Keratinocyte (primary cell): Measurements from ENCODE around the gene GSN. TPM values are rescaled to one million over a fixed set of nuclear protein-coding genes. Genes with fewer than 3 reads are reported as not detected.

Experiments used
- DNase-seq: peaks from one replicate; pipeline ENCODE4 v3.0.0-alpha.2; 2011; ENCODE audit warnings: low read depth, missing footprints, low spot score
- FAIRE-seq: peaks from 2 replicates; lab custom pipeline; 2011; peaks lifted over from hg19 to GRCh38; lab: Jason Lieb, UNC
- H2AFZ ChIP-seq: 2 replicates; pipeline ENCODE4 v1.6.0; 2012; ENCODE audit warnings: low read length, control low read depth, inconsistent platforms; ENCODE audit not compliant: control insufficient read depth
- H3K27ac ChIP-seq: 2 replicates; pipeline ENCODE4 v1.5.1; 2011; ENCODE audit warnings: low read length; ENCODE audit not compliant: control insufficient read depth, insufficient read depth
- H3K27me3 ChIP-seq: 3 replicates; pipeline ENCODE4 v1.6.0; 2011; ENCODE audit warnings: low read length; ENCODE audit not compliant: control insufficient read depth, insufficient read depth; ENCODE audit errors: extremely low read depth
- H3K36me3 ChIP-seq, 2 experiments: 2 replicates in 1 of 2; 3 replicates in 1 of 2; pipeline ENCODE4 v1.5.1; 2011; ENCODE audit warnings: low read length in 2 of 2, mild to moderate bottlenecking in 1 of 2; ENCODE audit not compliant: control insufficient read depth in 2 of 2, insufficient read depth in 2 of 2; ENCODE audit errors: extremely low read depth in 1 of 2
- H3K4me1 ChIP-seq: 3 replicates; pipeline ENCODE4 v1.5.1; 2011; ENCODE audit warnings: low read length; ENCODE audit not compliant: control insufficient read depth, insufficient read depth; ENCODE audit errors: extremely low read depth
- H3K4me2 ChIP-seq: 3 replicates; pipeline ENCODE4 v1.6.0; 2011; ENCODE audit warnings: low read depth, low read length; ENCODE audit not compliant: control insufficient read depth, insufficient read depth; ENCODE audit errors: extremely low read depth
- H3K4me3 ChIP-seq, 3 experiments: fragments of 200-600 bp in 1 of 3; sonication (generic) in 1 of 3; 2 replicates in 2 of 3; 3 replicates in 1 of 3; pipeline ENCODE4 v1.5.1; 2011 to 2016; ENCODE audit warnings: low read length in 3 of 3, mild to moderate bottlenecking in 3 of 3, control low read depth in 2 of 3, inconsistent platforms in 1 of 3, low read depth in 1 of 3, mixed read lengths in 1 of 3, mixed run types in 1 of 3, moderate library complexity in 1 of 3; ENCODE audit not compliant: control insufficient read depth in 2 of 3, insufficient read depth in 2 of 3; ENCODE audit errors: extremely low read depth in 1 of 3
- H3K79me2 ChIP-seq: 2 replicates; pipeline ENCODE4 v1.6.0; 2012; ENCODE audit warnings: low read length; ENCODE audit not compliant: control insufficient read depth, insufficient read depth
- H3K9ac ChIP-seq: 3 replicates; pipeline ENCODE4 v1.6.0; 2011; ENCODE audit warnings: low read length; ENCODE audit not compliant: control insufficient read depth, insufficient read depth; ENCODE audit errors: extremely low read depth
- H3K9me1 ChIP-seq: 3 replicates; pipeline ENCODE4 v1.6.0; 2011; ENCODE audit warnings: low read length; ENCODE audit not compliant: control insufficient read depth, insufficient read depth; ENCODE audit errors: extremely low read depth
- H3K9me3 ChIP-seq: 2 replicates; pipeline ENCODE4 v1.5.1; 2012; ENCODE audit warnings: low read depth, low read length; ENCODE audit not compliant: control insufficient read depth
- H4K20me1 ChIP-seq: 3 replicates; pipeline ENCODE4 v1.6.0; 2011; ENCODE audit warnings: low read length; ENCODE audit not compliant: control insufficient read depth, insufficient read depth; ENCODE audit errors: extremely low read depth
- EZH2 ChIP-seq: IDR thresholded peaks from one replicate; pipeline ENCODE4 v1.6.1; 2012; ENCODE audit warnings: inconsistent platforms, mild to moderate bottlenecking, low read length, moderate library complexity
- dilution Hi-C: fragments of 300-500 bp; cut with MboI; formaldehyde crosslinking; loops from one replicate; pipeline ENCODE4 v1.7.0; 2020; ENCODE audit warnings: low sequenced_read_pairs; ENCODE audit not compliant: extremely low pct_ligation_motif_present
- polyA plus RNA-seq, 5 experiments: library from polyadenylated mRNA; depleted of rRNA in 3 of 5; stranded (reverse) in 3 of 5; stranded (forward) in 1 of 5; unstranded in 1 of 5; fragments of >200 nt; gene quantifications; 1 replicate in 1 of 5; 2 replicates in 3 of 5; 3 replicates in 1 of 5; pipeline versions ENCODE4 v1.2.1 to v1.2.3, GENCODE V29; 2011 to 2012; ENCODE audit warnings: missing spikeins in 2 of 5, low read depth in 1 of 5, low replicate concordance in 1 of 5
- TF ChIP-seq, protein P1 (sequence below), 3 experiments: IDR thresholded peaks in 1 of 3; conservative IDR thresholded peaks in 1 of 3; optimal IDR thresholded peaks in 1 of 3; 2 replicates in 2 of 3; 3 replicates in 1 of 3; pipeline versions ENCODE3 to v1.5.1; 2011; ENCODE audit warnings: low read length in 3 of 3, mild to moderate bottlenecking in 3 of 3, moderate library complexity in 2 of 3, control low read depth in 1 of 3, inconsistent platforms in 1 of 3; ENCODE audit not compliant: insufficient read depth in 2 of 3; ENCODE audit errors: extremely low read depth in 1 of 3

GSN gene
- polyA plus RNA-seq, 1 donor (not counting 4 experiments of a cell fraction or from before 2014, with no cell fraction given), result 166 TPM

DNA sequence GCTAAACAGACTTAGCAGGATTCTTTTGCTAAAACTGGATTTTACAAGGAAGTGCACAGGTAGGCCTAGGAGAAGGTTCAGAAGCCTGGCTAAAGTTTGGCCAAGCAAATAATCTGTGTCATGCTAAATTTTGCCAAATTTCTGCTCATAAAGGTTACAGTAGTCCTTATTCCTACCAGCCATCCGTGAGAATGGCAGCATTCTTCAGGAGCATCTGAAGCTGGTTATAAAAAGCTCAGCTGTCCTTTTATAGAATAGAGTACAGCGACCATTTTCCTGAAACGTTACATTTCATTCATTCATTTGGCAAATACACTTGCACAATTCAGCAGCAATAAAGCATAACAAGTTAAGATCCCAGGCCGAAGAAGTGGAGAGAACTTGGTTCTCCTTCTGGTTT lies 6.9 kb downstream of the GSN start:
- Histone ChIP-seq H3K9me1 (peaks cover 3% of the 10 kb centered on the region), H3K27ac (no peak overlapping the region), H2AFZ (no peak overlapping the region), H3K36me3 (peaks cover 3 to 7% of the 10 kb centered on the region in 2 experiments), H3K79me2 (peaks cover 37% of the 10 kb centered on the region), H3K27me3 (no peaks in the 10 kb centered on the region), H3K4me3 (no peak overlapping the region), H3K4me1 (peaks cover 41% of the 10 kb centered on the region), H3K4me2 (no peak overlapping the region), H4K20me1 (no peaks in the 10 kb centered on the region), H3K9me3 (no peaks in the 10 kb centered on the region), H3K9ac (no peak overlapping the region)
- dilution Hi-C loops, result no loop called here
- FAIRE-seq, result no peak
- TF ChIP-seq, protein P1, sequence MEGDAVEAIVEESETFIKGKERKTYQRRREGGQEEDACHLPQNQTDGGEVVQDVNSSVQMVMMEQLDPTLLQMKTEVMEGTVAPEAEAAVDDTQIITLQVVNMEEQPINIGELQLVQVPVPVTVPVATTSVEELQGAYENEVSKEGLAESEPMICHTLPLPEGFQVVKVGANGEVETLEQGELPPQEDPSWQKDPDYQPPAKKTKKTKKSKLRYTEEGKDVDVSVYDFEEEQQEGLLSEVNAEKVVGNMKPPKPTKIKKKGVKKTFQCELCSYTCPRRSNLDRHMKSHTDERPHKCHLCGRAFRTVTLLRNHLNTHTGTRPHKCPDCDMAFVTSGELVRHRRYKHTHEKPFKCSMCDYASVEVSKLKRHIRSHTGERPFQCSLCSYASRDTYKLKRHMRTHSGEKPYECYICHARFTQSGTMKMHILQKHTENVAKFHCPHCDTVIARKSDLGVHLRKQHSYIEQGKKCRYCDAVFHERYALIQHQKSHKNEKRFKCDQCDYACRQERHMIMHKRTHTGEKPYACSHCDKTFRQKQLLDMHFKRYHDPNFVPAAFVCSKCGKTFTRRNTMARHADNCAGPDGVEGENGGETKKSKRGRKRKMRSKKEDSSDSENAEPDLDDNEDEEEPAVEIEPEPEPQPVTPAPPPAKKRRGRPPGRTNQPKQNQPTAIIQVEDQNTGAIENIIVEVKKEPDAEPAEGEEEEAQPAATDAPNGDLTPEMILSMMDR (optimal IDR thresholded peaks at IDR 0.05 in 1 of 3, IDR thresholded peaks at IDR 0.05 in 1 of 3, conservative IDR thresholded peaks at IDR 0.05 in 1 of 3; ENCODE audit: extremely low read depth in 1 of 3, insufficient read depth in 2 of 3, low read length in 3 of 3), result no peak
- no peak for TF ChIP-seq EZH2
- no peak for DNase-seq

DNA sequence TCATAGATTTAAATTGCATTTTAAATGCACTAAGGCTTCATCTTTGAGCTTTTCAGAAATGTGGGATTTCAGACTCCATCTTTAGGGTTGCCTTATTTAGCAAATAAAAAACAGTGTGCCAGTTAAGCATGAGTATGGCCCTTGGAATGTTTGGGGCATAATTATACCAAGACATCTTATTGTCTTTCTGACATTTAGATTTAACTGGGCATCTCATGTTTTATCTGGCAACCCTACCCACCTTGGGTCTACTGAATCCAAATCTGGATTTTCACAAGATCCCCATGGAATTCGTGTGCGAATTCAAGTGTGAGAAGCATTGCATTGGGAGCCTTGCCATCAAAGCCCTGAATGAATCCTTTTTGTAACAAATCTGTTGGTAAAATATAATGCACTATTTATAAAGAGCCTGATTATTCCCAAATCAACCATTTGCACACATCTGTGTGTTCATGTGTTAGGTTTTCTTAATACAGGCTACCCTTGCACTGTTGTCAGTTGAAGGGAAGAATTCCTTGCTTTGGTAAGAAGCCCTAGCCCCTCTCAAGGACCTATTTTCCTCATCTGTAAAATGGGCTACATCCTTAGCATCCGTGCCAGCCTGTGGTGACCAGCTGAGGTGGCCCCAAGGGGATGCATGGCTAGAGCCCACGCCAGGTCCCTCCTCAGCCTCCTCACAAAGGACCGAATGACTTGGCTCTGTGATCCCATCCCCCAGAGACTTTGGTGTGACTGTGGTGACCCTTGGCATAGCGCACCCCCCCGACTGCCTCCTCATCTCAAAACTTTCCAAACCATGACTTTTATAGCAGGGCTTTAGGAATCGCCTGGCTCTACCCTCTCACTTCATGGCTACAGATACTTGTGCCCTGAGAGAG lies 8.1 kb downstream of the GSN start:
- H3K9me3 ChIP-seq, result no peaks in the 10 kb centered on the region
- H3K9ac ChIP-seq, result no peak overlapping the region
- TF ChIP-seq EZH2, result no peak
- TF ChIP-seq, protein P1 (optimal IDR thresholded peaks at IDR 0.05 in 1 of 3, IDR thresholded peaks at IDR 0.05 in 1 of 3, conservative IDR thresholded peaks at IDR 0.05 in 1 of 3; ENCODE audit: extremely low read depth in 1 of 3, insufficient read depth in 2 of 3, low read length in 3 of 3), result no peak
- FAIRE-seq, result no peak
- peaks cover 32% of the 10 kb centered on the region for H3K79me2 ChIP-seq
- dilution Hi-C loops, result no loop called here
- H3K4me1 ChIP-seq, result peaks cover 37% of the 10 kb centered on the region
- no peaks in the 10 kb centered on the region for H4K20me1 ChIP-seq
- no peak overlapping the region for H2AFZ ChIP-seq
- peaks cover 3 to 7% of the 10 kb centered on the region in 2 experiments for H3K36me3 ChIP-seq
- no peak overlapping the region for H3K27ac ChIP-seq
- no peaks in the 10 kb centered on the region for H3K9me1 ChIP-seq
- no peaks in the 10 kb centered on the region for H3K27me3 ChIP-seq
- no peak overlapping the region for H3K4me3 ChIP-seq
- no peak overlapping the region for H3K4me2 ChIP-seq
- DNase-seq, result no peak
